Fibroblast of the aortic adventitia (primary cell): ENCODE measurements around the gene EPM2A. TPM values are rescaled to one million over a fixed set of nuclear protein-coding genes. Genes with fewer than 3 reads are reported as not detected.

ENCODE experiments used
- DNase-seq: peaks from one replicate; pipeline ENCODE4 v3.0.0-alpha.2; 2010; ENCODE audit warnings: low read depth
- H3K4me3 ChIP-seq: 2 replicates; pipeline ENCODE4 v1.5.1; 2011; ENCODE audit warnings: low read depth, mild to moderate bottlenecking, control low read depth, low read length, moderate library complexity
- CTCF ChIP-seq: IDR thresholded peaks from 2 replicates; pipeline ENCODE4 v1.5.1; 2011; ENCODE audit warnings: mild to moderate bottlenecking, low read length, control low read depth, inconsistent platforms; ENCODE audit not compliant: insufficient read depth
- total RNA-seq: library from RNA; depleted of rRNA; stranded (reverse); fragments of >200 nt; gene quantifications from 2 replicates; pipeline ENCODE4 v1.2.3, GENCODE V29; 2012; ENCODE audit warnings: low replicate concordance

The EPM2A gene
- total RNA-seq, 1 donor, result 8.0 TPM

- TF ChIP-seq CTCF, result no peak
- H3K4me3 ChIP-seq, result no peak overlapping the region
- no peak for DNase-seq
Measured at GRCh38 chr6:145761584-145761983, 26.3 kb upstream of the EPM2A start.

DNA sequence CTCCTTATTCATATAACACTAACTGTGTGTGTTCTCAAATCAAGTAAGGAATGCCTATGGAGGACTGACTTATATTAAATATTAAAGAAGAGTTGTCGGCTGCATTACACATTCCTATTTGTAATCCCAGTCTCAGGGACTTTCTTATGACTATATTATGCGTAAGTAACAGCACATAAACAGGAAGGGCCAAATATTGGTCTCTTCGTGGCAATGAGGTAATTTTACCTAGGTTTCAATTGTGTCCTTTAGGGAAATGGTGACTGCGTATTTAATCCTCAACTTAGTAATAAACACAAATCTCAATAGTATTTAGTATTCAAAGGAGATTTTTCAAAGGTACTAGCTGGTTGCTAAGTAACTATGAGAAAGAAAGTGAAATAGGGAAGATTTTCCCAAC is 22.8 kb upstream of the EPM2A start:
- no peak overlapping the region for H3K4me3 ChIP-seq
- no peak for DNase-seq
- no peak for TF ChIP-seq CTCF

- H3K4me3 ChIP-seq, result no peak overlapping the region
- no peak for TF ChIP-seq CTCF
- peak; percentile 98 for DNase-seq
Measured at GRCh38 chr6:145756170-145756662, 20.9 kb upstream of the EPM2A start.

DNA sequence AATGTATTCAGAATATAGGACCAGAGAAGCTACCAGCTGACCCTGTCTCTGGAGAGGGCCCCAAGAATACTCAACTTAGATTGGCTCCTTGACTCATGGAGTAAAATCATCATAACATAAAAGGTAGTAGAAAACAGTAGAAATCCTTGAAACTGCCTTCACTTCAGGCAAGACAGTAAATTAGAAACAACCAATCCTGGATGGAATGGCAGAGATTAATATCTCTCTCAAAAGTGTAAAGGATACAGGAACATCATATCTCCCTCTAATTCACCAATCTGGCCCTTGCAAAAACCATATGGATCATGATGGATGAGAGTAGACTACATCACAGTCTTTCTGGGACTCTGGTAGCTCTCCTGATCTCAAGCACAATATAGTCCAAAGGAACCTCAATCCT is 20.4 kb upstream of the EPM2A start:
- no peak for TF ChIP-seq CTCF
- DNase-seq, result no peak
- H3K4me3 ChIP-seq, result no peak overlapping the region

DNA sequence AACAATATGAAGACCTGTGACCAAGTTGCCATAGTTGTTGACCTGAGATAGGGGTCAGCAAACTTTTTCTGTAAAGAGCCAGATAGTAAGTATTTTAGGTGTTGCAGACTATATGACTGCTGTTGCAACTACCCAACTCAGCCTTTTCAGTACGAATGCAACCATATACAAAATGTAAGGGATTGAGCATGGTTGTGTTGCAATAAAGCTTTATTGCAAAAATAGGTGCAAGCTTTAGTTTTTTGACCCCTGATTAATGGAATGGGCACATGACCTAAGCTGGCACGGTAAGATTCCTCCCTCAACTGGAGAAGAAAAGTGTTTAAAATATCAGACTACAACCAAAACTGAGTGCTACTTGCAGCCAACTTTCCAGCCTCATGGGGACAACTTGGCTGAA is 17.3 kb upstream of the EPM2A start:
- no peak overlapping the region for H3K4me3 ChIP-seq
- DNase-seq, result no peak
- TF ChIP-seq CTCF, result no peak

- H3K4me3 ChIP-seq, result no peak overlapping the region
- peak; percentile 76 for DNase-seq
- TF ChIP-seq CTCF, result no peak
Measured at GRCh38 chr6:145749632-145750031, 14.3 kb upstream of the EPM2A start.

GRCh38 chr6:145745861-145746260 is 10.5 kb upstream of the EPM2A start:
- H3K4me3 ChIP-seq, result no peak overlapping the region
- DNase-seq, result no peak
- no peak for TF ChIP-seq CTCF
